Transverse colon (tissue), 4 donors: ENCODE measurements around the gene JPT1.

Experiments
- POLR2A ChIP-seq: fragments of 450-650 bp; IDR thresholded peaks from one replicate; pipeline ENCODE4 v1.6.1; 2016; ENCODE audit warnings: antibody characterized with exemption, mild to moderate bottlenecking, moderate library complexity
- POLR2AphosphoS5 ChIP-seq, 3 donors: sonication (generic); formaldehyde crosslinking; IDR thresholded peaks; one replicate each; pipeline ENCODE4 v1.6.1; 2016; ENCODE audit warnings: antibody characterized with exemption in 3 of 3
- TF ChIP-seq, protein P1 (sequence below), 5 experiments: fragments of 200-600 bp in 3 of 5; fragments of 450-650 bp in 2 of 5; sonication (generic) in 3 of 5; IDR thresholded peaks; 1 replicate in 2 of 5; 2 replicates in 3 of 5; pipeline ENCODE4 v1.5.1; 2016 to 2017; ENCODE audit warnings: antibody characterized with exemption in 5 of 5, inconsistent platforms in 3 of 5, mild to moderate bottlenecking in 2 of 5, moderate library complexity in 1 of 5

DNA sequence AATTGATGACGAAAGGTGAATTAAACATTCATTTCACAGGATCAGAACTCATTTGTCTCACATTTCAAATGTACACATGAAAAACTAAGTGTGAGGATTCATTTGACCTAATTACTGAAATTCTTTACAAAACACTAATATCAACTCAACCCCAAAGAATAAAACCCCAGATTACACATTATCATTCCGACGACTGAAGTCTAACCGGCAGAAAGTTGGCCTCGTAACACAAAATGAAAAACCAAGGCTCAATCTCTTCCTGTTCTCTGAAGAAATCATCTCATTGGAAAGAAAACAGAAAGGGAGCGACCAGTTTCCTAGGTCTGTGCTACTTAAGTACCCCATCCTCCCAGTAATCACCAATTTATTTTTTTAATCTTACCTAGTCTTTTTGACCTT, 1.8 kb downstream of the JPT1 start:
- TF ChIP-seq POLR2A (no peak), POLR2AphosphoS5 (IDR thresholded peaks at IDR 0.05) (no peak)
- TF ChIP-seq, protein P1, sequence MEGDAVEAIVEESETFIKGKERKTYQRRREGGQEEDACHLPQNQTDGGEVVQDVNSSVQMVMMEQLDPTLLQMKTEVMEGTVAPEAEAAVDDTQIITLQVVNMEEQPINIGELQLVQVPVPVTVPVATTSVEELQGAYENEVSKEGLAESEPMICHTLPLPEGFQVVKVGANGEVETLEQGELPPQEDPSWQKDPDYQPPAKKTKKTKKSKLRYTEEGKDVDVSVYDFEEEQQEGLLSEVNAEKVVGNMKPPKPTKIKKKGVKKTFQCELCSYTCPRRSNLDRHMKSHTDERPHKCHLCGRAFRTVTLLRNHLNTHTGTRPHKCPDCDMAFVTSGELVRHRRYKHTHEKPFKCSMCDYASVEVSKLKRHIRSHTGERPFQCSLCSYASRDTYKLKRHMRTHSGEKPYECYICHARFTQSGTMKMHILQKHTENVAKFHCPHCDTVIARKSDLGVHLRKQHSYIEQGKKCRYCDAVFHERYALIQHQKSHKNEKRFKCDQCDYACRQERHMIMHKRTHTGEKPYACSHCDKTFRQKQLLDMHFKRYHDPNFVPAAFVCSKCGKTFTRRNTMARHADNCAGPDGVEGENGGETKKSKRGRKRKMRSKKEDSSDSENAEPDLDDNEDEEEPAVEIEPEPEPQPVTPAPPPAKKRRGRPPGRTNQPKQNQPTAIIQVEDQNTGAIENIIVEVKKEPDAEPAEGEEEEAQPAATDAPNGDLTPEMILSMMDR (IDR thresholded peaks at IDR 0.05), result no peak
